ENCODE measurements around the gene FREM1.

DNA sequence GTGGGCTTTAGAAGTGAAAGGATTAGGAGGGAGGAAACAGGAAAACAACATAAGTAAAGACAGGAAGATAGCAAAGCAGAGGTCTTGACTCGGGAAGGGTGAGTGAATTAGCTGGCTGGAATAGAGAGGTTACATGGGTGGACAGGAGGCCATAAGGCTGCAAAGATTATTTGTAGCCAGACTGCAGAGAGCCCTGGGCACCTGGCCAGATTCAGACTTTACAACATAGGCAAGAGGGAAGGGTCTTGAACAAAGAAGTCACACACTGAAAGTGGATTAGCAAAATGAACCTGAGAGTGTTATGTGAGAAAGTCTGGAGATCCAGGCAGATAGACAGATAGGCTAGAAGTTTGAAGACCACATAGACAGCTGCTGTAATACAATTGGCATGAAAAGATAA lies 158.0 kb downstream of the FREM1 start:
- TF ChIP-seq CTCF (conservative IDR thresholded peaks at IDR 0.05; ENCODE audit: low read depth, low read length) (no peak), RAD21 (IDR thresholded peaks at IDR 0.05; ENCODE audit: low read length) (no peak), MXI1 (IDR thresholded peaks at IDR 0.05; ENCODE audit: borderline replicate concordance, low read depth, low read length) (no peak), POLR2A (IDR thresholded peaks at IDR 0.05; ENCODE audit: low read depth, low read length) (no peak), ELK1 (IDR thresholded peaks at IDR 0.05; ENCODE audit: borderline replicate concordance, low read depth, low read length) (no peak), FOS (IDR thresholded peaks at IDR 0.05; ENCODE audit: low read depth, low read length) (no peak), MAZ (IDR thresholded peaks at IDR 0.05; ENCODE audit: borderline replicate concordance, low read depth, low read length) (no peak), MAFK (IDR thresholded peaks at IDR 0.05; ENCODE audit: low read depth, low read length) (no peak), NFE2L2 (IDR thresholded peaks at IDR 0.05; ENCODE audit: low read depth, low read length) (no peak), CEBPB (IDR thresholded peaks at IDR 0.05; ENCODE audit: low read depth, low read length) (no peak), SMC3 (IDR thresholded peaks at IDR 0.05; ENCODE audit: low read depth, low read length) (no peak), RFX5 (IDR thresholded peaks at IDR 0.05; ENCODE audit: low read depth, low read length) (no peak)

Measured in IMR-90 (cell line).